GM23338 (cell line): ENCODE measurements around the gene JUP. TPM values are rescaled to one million over a fixed set of nuclear protein-coding genes. Genes with fewer than 3 reads are reported as not detected.

Experiments
- ATAC-seq: fragments of 200-7000 bp; cut with Tn5 transposase; 3 replicates; pipeline ENCODE4 v1.9.1; 2020
- DNase-seq: peaks from one replicate; pipeline ENCODE4 v3.0.0-alpha.2; 2015; ENCODE audit warnings: low spot score
- H2AFZ ChIP-seq: fragments of 200-600 bp; sonication (generic); 2 replicates; pipeline ENCODE4 v1.8.0; 2016; ENCODE audit warnings: antibody characterized with exemption, mild to moderate bottlenecking, moderate library complexity
- H3F3A ChIP-seq: fragments of 200-600 bp; sonication (generic); replicated peaks from 2 replicates; pipeline ENCODE4 v1.8.0; 2017; ENCODE audit warnings: antibody characterized with exemption, mixed run types, low read depth
- H3K27ac ChIP-seq: fragments of 200-600 bp; sonication (generic); 2 replicates; pipeline ENCODE4 v1.6.1; 2016; ENCODE audit warnings: low read depth
- H3K27me3 ChIP-seq: fragments of 200-600 bp; sonication (generic); 2 replicates; pipeline ENCODE4 v1.8.0; 2016; ENCODE audit warnings: mild to moderate bottlenecking, mixed run types, moderate library complexity; ENCODE audit not compliant: insufficient read depth
- H3K36me3 ChIP-seq: fragments of 200-600 bp; sonication (generic); 2 replicates; pipeline ENCODE4 v1.8.0; 2016; ENCODE audit warnings: mild to moderate bottlenecking; ENCODE audit not compliant: insufficient read depth
- H3K4me1 ChIP-seq: fragments of 200-600 bp; sonication (generic); 2 replicates; pipeline ENCODE4 v1.8.0; 2016; ENCODE audit warnings: mild to moderate bottlenecking, moderate library complexity; ENCODE audit not compliant: insufficient read depth
- H3K4me2 ChIP-seq: fragments of 200-600 bp; sonication (generic); 2 replicates; pipeline ENCODE4 v1.7.1; 2017; ENCODE audit warnings: mixed run types
- H3K4me3 ChIP-seq: fragments of 200-600 bp; sonication (generic); 2 replicates; pipeline ENCODE4 v1.6.1; 2016; ENCODE audit warnings: mixed run types
- H3K79me2 ChIP-seq: fragments of 200-600 bp; sonication (generic); replicated peaks from 2 replicates; pipeline ENCODE4 v1.8.0; 2017; ENCODE audit warnings: mild to moderate bottlenecking; ENCODE audit not compliant: insufficient read depth
- H3K9me2 ChIP-seq: fragments of 200-600 bp; sonication (generic); 2 replicates; pipeline ENCODE4 v1.8.0; 2017; ENCODE audit not compliant: insufficient read depth
- H4K20me1 ChIP-seq: fragments of 200-600 bp; sonication (generic); replicated peaks from 2 replicates; pipeline ENCODE4 v1.8.0; 2017; ENCODE audit warnings: mild to moderate bottlenecking; ENCODE audit not compliant: insufficient read depth
- H3K27ac Mint-ChIP-seq: 2 replicates; pipeline ENCODE4 v1.8.0; 2020; ENCODE audit warnings: inconsistent platforms, mild to moderate bottlenecking, moderate library complexity, mixed read lengths
- H3K27me3 Mint-ChIP-seq: 3 replicates; pipeline ENCODE4 v1.8.0; 2022; ENCODE audit warnings: low read depth, mild to moderate bottlenecking, moderate library complexity, mixed read lengths, inconsistent platforms; ENCODE audit not compliant: insufficient read depth, poor library complexity
- H3K36me3 Mint-ChIP-seq: 3 replicates; pipeline ENCODE4 v1.8.0; 2021; ENCODE audit warnings: low read depth, mild to moderate bottlenecking, inconsistent platforms, moderate library complexity, mixed read lengths
- H3K4me1 Mint-ChIP-seq: 3 replicates; pipeline ENCODE4 v1.8.0; 2020; ENCODE audit warnings: mild to moderate bottlenecking, inconsistent platforms, mixed read lengths
- H3K4me3 Mint-ChIP-seq: 3 replicates; pipeline ENCODE4 v1.8.0; 2021; ENCODE audit warnings: moderate library complexity, mild to moderate bottlenecking, inconsistent platforms, mixed read lengths
- H3K9me3 Mint-ChIP-seq: 3 replicates; pipeline ENCODE4 v1.8.0; 2020; ENCODE audit warnings: moderate library complexity, mild to moderate bottlenecking, inconsistent platforms, mixed read lengths
- CREB1 ChIP-seq: fragments of 250-450 bp; sonication (Bioruptor Pico); IDR thresholded peaks from 2 replicates; pipeline ENCODE4 v1.5.0; 2020; ENCODE audit warnings: low read depth, mild to moderate bottlenecking, moderate library complexity
- EZH2 ChIP-seq: fragments of 200-600 bp; sonication (generic); IDR thresholded peaks from one replicate; pipeline ENCODE4 v1.8.0; 2017; ENCODE audit warnings: antibody characterized with exemption, mild to moderate bottlenecking, low read depth; ENCODE audit not compliant: unreplicated experiment
- EZH2phosphoT487 ChIP-seq: fragments of 200-600 bp; sonication (generic); IDR thresholded peaks from one replicate; pipeline ENCODE4 v1.8.1; 2018; ENCODE audit warnings: antibody characterized with exemption; ENCODE audit not compliant: unreplicated experiment
- JUNB ChIP-seq: IDR thresholded peaks from one replicate; pipeline ENCODE4 v1.6.1; 2016; ENCODE audit warnings: antibody characterized with exemption; ENCODE audit not compliant: unreplicated experiment
- NANOG ChIP-seq: IDR thresholded peaks from 2 replicates; pipeline ENCODE4 v1.6.1; 2016; ENCODE audit warnings: antibody characterized with exemption, borderline replicate concordance
- POLR2AphosphoS5 ChIP-seq: IDR thresholded peaks from 2 replicates; pipeline ENCODE4 v1.6.1; 2016; ENCODE audit warnings: antibody characterized with exemption, low read depth
- REST ChIP-seq: IDR thresholded peaks from one replicate; pipeline ENCODE4 v1.6.1; 2018; ENCODE audit warnings: antibody characterized with exemption; ENCODE audit not compliant: unreplicated experiment
- STAT1 ChIP-seq: IDR thresholded peaks from one replicate; pipeline ENCODE4 v1.6.1; 2016; ENCODE audit warnings: antibody characterized with exemption; ENCODE audit not compliant: unreplicated experiment
- ZNF114 ChIP-seq: fragments of 250-450 bp; sonication (Bioruptor Pico); IDR thresholded peaks from 2 replicates; pipeline ENCODE4 v1.5.0; 2020; ENCODE audit warnings: mild to moderate bottlenecking, moderate library complexity
- ZNF331 ChIP-seq: fragments of 250-450 bp; sonication (Bioruptor Pico); IDR thresholded peaks from 2 replicates; pipeline ENCODE4 v1.5.0; 2020; ENCODE audit warnings: low read depth, mild to moderate bottlenecking, moderate library complexity
- ZNF462 ChIP-seq: fragments of 250-450 bp; sonication (Bioruptor Pico); IDR thresholded peaks from 2 replicates; pipeline ENCODE4 v1.5.0; 2020; ENCODE audit warnings: mild to moderate bottlenecking, moderate library complexity
- polyA plus RNA-seq: library from polyadenylated mRNA; unstranded; fragments of >200 nt; fragmentation: Nextera tagmentation; extraction: Ambion mirVana; gene quantifications from 2 replicates; pipeline ENCODE4 v1.2.1, GENCODE V29; 2016
- total RNA-seq: library from RNA; depleted of rRNA; stranded (reverse); fragments of >200 nt; shearing (Covaris generic); gene quantifications from 2 replicates; pipeline ENCODE4 v1.2.3, GENCODE V29; 2014
- TF ChIP-seq, protein P1 (sequence below): IDR thresholded peaks from 2 replicates; pipeline ENCODE4 v1.6.1; 2016; ENCODE audit warnings: antibody characterized with exemption
- TF ChIP-seq, protein P2 (sequence below), 2 experiments: fragments of 200-600 bp in 1 of 2; sonication (generic) in 1 of 2; conservative IDR thresholded peaks; 2 replicates each; pipeline versions ENCODE4 v1.5.1 to v1.6.1; 2016 to 2017; ENCODE audit warnings: antibody characterized with exemption in 2 of 2, low read depth in 2 of 2, mild to moderate bottlenecking in 2 of 2, moderate library complexity in 1 of 2

JUP gene
- total and polyA plus RNA-seq, 2 experiments from 2014 or later, result 45.5 to 177 TPM

DNA sequence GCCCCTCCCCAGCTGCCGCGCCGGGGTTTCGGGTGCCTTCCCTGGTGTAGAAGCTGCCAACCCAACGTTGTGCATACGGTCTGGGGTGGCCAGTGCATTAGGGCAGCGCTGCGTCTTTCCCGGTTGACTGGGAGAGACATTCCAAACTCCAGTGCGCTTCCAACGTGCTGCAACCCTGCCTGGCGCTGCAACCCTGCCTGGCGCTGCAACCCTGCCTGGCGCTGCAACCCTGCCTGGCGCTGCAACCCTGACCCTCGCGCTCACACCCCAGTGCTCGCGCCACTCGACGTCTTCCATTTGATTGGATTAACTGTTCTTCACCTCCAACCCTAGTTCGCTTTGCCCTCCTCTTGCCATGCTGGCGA, 51.6 kb downstream of the JUP start:
- Mint-ChIP-seq H3K4me3 (peak overlapping the region; percentile 79), H3K9me3 (no peaks in the 10 kb centered on the region), H3K27me3 (peaks cover 68% of the 10 kb centered on the region), H3K4me1 (peaks cover 27% of the 10 kb centered on the region), H3K36me3 (no peaks in the 10 kb centered on the region; the same call in 2 of the 3 replicates), H3K27ac (no peak overlapping the region)
- Histone ChIP-seq H3K9me2 (no peaks in the 10 kb centered on the region), H3K27ac (no peak overlapping the region), H3K4me3 (peak overlapping the region; percentile 84), H4K20me1 (no peaks in the 10 kb centered on the region), H3K36me3 (no peaks in the 10 kb centered on the region), H3K4me2 (peak overlapping the region; percentile 94), H3K79me2 (no peaks in the 10 kb centered on the region), H3K27me3 (peaks cover 68% of the 10 kb centered on the region), H2AFZ (peak overlapping the region; percentile 98), H3F3A (no peaks in the 10 kb centered on the region), H3K4me1 (peaks cover 17% of the 10 kb centered on the region)
- no peak for TF ChIP-seq REST
- TF ChIP-seq, protein P1, sequence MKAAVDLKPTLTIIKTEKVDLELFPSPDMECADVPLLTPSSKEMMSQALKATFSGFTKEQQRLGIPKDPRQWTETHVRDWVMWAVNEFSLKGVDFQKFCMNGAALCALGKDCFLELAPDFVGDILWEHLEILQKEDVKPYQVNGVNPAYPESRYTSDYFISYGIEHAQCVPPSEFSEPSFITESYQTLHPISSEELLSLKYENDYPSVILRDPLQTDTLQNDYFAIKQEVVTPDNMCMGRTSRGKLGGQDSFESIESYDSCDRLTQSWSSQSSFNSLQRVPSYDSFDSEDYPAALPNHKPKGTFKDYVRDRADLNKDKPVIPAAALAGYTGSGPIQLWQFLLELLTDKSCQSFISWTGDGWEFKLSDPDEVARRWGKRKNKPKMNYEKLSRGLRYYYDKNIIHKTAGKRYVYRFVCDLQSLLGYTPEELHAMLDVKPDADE, result no peak
- TF ChIP-seq ZNF462 (CRISPR knock-in tag), result no peak
- no peak for TF ChIP-seq NANOG
- TF ChIP-seq, protein P2, sequence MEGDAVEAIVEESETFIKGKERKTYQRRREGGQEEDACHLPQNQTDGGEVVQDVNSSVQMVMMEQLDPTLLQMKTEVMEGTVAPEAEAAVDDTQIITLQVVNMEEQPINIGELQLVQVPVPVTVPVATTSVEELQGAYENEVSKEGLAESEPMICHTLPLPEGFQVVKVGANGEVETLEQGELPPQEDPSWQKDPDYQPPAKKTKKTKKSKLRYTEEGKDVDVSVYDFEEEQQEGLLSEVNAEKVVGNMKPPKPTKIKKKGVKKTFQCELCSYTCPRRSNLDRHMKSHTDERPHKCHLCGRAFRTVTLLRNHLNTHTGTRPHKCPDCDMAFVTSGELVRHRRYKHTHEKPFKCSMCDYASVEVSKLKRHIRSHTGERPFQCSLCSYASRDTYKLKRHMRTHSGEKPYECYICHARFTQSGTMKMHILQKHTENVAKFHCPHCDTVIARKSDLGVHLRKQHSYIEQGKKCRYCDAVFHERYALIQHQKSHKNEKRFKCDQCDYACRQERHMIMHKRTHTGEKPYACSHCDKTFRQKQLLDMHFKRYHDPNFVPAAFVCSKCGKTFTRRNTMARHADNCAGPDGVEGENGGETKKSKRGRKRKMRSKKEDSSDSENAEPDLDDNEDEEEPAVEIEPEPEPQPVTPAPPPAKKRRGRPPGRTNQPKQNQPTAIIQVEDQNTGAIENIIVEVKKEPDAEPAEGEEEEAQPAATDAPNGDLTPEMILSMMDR (conservative IDR thresholded peaks at IDR 0.05; ENCODE audit: low read depth in 2 of 2), result no peak
- TF ChIP-seq STAT1, result no peak
- TF ChIP-seq ZNF331 (CRISPR knock-in tag), result no peak
- TF ChIP-seq EZH2, result no peak
- TF ChIP-seq CREB1 (CRISPR knock-in tag), result no peak
- TF ChIP-seq ZNF114 (CRISPR knock-in tag), result no peak
- TF ChIP-seq POLR2AphosphoS5, result no peak
- TF ChIP-seq EZH2phosphoT487, result no peak
- no peak for TF ChIP-seq JUNB
- ATAC-seq (peak; percentile 28), DNase-seq (peak; percentile 75)
